Measurements from ENCODE around the gene ASTN2.

GRCh38 chr9:116849721-116850120 lies 565.1 kb downstream of the ASTN2 start:
- TF ChIP-seq GATA2 (IDR thresholded peaks at IDR 0.05; ENCODE audit: low read depth, low read length) (no peak), GATA3 (IDR thresholded peaks at IDR 0.05; ENCODE audit: low read depth, low read length) (no peak)

Data from SH-SY5Y (cell line).